Erythroblast (primary cell): ENCODE data around the gene GLIS1.

Experiments used
- DNase-seq, 2 experiments: peaks; one replicate each; lab custom pipeline; 2025; lab: John Stamatoyannopoulos, UW
- GATA1 ChIP-seq: IDR thresholded peaks from 2 replicates; pipeline ENCODE4 v1.6.1; 2011; ENCODE audit warnings: low read depth, mild to moderate bottlenecking, control low read depth, low read length, moderate library complexity
- POLR2A ChIP-seq: IDR thresholded peaks from 2 replicates; pipeline ENCODE4 v1.6.1; 2011; ENCODE audit warnings: mild to moderate bottlenecking, low read length

Gene GLIS1

GRCh38 chr1:53560581-53561502 lies 178.1 kb downstream of the GLIS1 start:
- TF ChIP-seq GATA1 (no peak), POLR2A (no peak)
- DNase-seq = no peak

- TF ChIP-seq POLR2A (no peak), GATA1 (no peak)
- no peak for DNase-seq
These were observed 178.9 kb downstream of the GLIS1 start for GRCh38 chr1:53559854-53560580.

- TF ChIP-seq GATA1 (no peak), POLR2A (no peak)
- DNase-seq = no peak
These were observed 179.6 kb downstream of the GLIS1 start for GRCh38 chr1:53559391-53559815.

- no peak for TF ChIP-seq POLR2A
- TF ChIP-seq GATA1 = no peak
- no peak for DNase-seq
These were observed 180.1 kb downstream of the GLIS1 start for GRCh38 chr1:53558739-53559315.

GRCh38 chr1:53557830-53558738 lies 180.9 kb downstream of the GLIS1 start:
- no peak for DNase-seq
- no peak for TF ChIP-seq POLR2A
- no peak for TF ChIP-seq GATA1

GRCh38 chr1:53557369-53557768 lies 181.6 kb downstream of the GLIS1 start:
- TF ChIP-seq POLR2A = no peak
- no peak for TF ChIP-seq GATA1
- DNase-seq = peak in 1 of 2 experiments; percentile 32

- DNase-seq = peak in 1 of 2 experiments; percentile 24
- TF ChIP-seq POLR2A (no peak), GATA1 (no peak)
These were observed 182.2 kb downstream of the GLIS1 start for GRCh38 chr1:53556657-53557227.

- peak; percentile 21 to 63 for DNase-seq
These were observed 183.2 kb downstream of the GLIS1 start for GRCh38 chr1:53555620-53556326.

GRCh38 chr1:53554592-53555305 lies 184.2 kb downstream of the GLIS1 start:
- DNase-seq = no peak
- TF ChIP-seq GATA1 (no peak), POLR2A (no peak)

- no peak for DNase-seq
- no peak for TF ChIP-seq POLR2A
- no peak for TF ChIP-seq GATA1
These were observed 185.0 kb downstream of the GLIS1 start for GRCh38 chr1:53553734-53554509.
